ENCODE data around the gene ST3GAL3.

GRCh38 chr1:43664369-43664768 lies 43.0 kb upstream of the ST3GAL3 start:
- no peak for TF ChIP-seq CTCF (IDR thresholded peaks at IDR 0.05 in 4 of 5, conservative IDR thresholded peaks at IDR 0.05 in 1 of 5)
- TF ChIP-seq POLR2A (IDR thresholded peaks at IDR 0.05), result no peak
